NCI-H1105 (cell line): ENCODE measurements around the gene SLC4A7.
"Not testable (repeated sequence)": the region's sequence is repeated elsewhere in the genome, so short reads cannot be mapped to it uniquely, and the experiment has no call there.

Experiments used
- DNase-seq: peaks from one replicate; lab custom pipeline; 2025; lab: John Stamatoyannopoulos, UW

The SLC4A7 gene

DNA sequence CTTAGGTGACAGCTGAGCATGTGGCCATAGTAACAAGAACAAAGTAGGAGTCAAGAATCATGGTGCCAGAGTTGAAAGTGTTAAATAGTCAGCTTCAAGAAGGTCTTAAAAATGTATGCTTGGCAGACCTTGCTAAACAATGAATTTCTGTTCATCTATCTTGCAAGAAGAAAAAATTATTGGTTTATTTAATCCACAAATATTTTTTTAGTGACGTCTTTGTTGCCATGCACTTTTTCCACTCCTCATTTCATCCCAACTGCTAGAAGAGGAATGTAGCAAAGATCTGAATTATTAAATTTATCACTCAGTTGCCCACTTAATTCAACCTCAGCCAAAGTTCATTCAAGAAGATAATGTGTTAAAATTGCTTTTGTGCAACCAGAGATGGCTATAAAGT lies 3.2 kb upstream of the SLC4A7 start:
- no peak for DNase-seq

DNA sequence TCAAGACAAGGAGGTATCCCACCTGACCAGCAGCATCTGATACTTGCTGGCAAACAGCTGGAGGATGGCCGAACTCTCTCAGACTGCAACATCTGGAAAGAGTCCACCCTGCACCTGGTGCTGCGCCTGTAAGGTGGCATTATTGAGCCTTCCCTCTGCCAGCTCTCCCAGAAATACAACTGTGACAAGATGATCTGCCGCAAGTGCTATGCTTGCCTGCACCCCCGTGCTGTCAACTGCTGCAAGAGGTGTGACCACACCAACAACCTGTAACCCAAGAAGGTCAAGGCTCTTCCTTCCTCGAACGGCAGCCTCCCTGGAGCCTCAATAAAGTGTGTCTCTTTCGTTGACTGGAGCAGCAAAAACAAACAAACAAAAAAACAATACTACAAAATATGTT lies 2.2 kb upstream of the SLC4A7 start:
- no peak for DNase-seq

DNA sequence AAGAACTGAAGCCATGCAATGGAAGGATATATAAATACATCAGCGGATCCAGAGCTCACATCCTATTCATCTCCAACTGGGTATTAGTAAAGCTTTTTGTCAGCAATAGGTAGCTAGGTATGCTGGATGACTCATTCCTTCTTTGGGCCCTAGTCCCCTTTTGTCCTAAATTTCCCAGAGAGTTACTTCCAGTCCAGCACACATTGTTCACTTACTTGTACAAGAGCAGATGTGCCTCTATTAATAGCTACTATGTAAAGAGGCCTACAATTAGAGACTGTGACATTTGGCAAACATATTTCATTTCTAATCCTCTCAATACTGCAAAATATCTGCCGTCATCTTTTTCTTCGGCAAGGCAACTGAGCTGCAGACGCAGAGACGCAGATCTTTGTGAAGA lies 1.7 kb upstream of the SLC4A7 start:
- DNase-seq, result no peak

DNA sequence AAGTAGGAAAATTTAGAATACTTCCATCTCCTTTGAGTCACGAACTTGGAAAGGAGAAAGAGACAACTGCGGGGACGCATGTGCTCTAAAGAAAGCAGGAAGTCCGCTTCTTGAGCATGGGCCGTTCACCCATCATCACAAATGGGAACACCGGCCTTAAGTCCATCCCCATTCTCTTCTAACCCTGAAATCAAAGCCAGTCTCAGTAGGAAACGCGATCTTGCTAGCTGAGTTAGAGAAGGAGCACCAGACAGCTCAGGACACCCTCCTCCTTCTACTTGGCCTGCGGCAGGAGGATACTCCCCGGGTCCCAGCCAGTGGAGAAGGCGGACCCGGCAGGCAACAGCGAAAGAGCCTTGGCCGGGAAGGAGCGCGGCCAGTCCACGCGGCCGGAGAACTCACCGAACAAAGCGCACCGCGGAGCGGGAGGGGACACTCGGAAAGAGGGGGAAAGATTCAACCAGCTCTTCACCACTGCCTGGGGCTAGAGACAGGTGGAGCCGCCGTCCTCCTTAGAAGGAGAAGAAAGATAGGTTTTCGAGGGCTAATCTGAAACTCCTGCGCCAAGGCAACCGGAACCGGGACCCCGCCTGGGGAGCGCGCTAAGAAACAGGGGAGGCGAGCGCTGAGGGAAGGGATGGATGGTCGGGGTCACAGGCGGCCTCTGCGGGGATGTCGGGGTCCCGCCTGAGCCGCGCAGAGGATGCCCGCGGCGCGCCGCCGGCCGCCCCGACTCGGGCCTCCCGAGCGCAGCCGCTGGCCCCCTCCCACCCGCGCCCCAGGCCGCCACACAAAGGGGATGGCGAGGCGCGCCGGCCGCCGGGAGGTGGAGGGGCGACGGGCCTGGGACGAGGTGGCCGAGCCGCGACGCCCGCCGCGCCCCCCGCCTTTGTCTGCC lies 818 bp downstream of the SLC4A7 start:
- no peak for DNase-seq

DNA sequence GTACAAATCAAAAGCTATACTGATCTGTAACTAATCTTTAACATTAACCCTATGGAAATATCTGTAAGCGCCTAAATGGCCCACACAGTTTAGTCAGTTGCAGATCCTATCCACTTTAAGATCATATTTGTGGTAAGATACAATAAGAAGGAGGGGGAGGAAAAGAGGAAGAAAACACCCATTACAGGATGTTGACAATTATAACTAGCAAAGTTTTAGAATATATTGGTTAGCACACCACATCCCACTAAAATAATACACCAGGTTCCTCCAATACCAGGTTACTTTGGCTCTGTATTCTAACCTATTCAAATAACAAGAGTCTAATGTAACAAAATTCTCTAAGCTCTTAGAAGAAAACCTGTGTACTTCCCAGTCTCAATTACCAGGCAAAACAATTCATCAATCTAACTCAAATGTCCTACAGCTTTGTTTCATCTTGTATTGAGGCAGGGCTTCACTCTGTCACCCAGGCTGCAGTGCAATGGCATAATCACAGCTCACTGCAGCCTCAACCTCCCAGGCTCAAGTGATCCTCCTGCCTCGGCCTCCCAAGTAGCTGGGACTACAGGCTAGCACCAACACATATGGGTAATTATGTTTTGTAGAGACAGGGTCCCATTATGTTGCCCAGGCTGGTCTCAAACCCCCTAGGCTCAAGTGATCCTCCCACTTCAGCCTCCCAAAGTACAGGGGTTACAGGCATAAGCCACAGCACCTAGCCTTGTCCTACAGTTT lies 4.2 kb downstream of the SLC4A7 start:
- no peak for DNase-seq

DNA sequence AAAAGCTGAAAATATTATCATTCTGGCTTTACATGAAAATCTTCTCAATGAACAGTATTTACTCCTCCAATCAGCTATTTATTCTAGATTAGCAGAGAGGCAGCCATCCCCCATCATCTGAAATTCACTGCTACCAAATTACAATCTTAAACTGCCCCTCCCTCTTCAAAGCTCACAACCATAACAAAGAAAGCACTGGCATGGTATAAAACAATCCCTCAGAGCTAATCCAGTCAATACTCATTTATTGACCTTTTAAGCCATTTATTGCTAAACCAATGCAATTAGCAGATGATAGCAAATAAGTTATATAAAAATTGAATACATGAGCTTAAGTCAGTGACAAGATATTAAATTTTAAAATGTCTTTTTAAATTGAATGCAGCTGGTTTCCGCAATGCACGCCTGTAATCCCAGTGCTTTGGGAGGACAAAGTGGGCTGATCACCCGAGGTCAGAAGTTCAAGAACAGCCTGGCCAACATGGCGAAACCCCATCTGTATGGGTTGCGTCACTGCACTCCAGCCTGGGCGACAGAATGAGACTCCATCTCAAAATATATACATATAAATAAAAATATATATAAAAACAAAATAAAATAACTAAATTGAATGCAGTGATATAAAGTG lies 12.1 kb downstream of the SLC4A7 start:
- DNase-seq, result no peak

DNA sequence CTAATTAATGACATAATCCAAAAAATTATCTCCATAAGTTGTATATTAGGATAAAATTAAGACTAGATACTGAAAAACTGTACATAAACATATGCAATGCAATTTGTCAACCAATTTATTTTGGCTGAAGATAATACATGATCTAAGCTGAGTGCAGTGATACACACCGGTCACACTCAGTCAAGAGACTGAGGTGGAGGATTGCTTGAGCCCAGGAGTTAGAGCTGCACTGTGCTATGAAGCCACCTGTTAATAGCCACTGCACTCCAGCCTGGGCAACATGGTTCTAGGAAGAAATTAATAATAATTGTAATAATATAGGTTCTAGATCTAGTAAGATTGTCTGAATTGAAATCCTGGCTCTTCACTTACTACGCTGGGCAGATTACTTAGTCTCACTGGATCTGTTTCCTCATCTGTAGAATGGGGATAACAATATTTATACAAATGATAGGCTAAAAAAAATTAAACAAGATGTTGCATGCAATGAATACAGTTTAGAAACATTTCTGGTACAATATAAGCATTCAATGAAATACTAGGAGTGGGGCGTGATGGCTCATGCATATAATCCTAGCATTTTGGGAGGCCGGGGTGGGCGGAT lies 15.8 kb downstream of the SLC4A7 start:
- no peak for DNase-seq

DNA sequence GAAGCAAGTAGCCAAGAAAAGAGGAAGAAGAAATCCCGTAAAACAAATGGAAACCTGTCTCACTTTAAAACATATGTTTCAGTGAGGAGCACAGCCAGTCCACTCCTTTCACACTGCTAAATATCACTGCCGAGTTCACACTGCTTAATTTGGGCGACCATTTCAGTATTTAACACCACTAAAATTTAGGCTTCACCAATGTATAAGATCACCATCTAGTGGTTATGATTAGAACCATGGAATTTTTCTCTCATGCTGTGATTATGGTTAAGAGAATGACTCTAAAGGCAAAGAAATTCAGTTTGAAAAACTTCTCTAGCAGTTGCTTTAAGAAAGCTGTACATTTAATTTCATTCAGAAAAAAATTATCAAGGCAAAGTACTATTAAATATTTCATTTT lies 16.6 kb downstream of the SLC4A7 start:
- DNase-seq, result no peak

DNA sequence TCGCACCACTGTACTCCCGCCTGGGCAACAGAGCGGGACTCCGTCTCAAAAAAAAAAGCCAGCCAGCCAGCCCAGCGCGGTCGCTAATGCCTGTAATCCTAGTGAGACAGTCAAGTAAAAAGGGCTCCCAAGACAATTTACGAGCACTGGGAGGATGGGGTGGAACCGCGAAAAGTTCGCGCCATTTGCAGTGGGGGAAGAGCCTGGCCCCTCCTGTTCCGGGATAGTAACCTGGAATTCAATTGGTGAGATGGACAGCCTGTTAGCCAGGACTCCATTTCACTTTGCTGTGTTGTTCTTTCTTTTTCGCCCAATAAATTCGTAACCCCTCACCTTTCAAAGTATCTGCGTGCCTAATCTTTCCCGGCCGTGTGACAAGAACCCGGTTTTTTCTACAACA lies 19.5 kb downstream of the SLC4A7 start:
- no peak for DNase-seq

DNA sequence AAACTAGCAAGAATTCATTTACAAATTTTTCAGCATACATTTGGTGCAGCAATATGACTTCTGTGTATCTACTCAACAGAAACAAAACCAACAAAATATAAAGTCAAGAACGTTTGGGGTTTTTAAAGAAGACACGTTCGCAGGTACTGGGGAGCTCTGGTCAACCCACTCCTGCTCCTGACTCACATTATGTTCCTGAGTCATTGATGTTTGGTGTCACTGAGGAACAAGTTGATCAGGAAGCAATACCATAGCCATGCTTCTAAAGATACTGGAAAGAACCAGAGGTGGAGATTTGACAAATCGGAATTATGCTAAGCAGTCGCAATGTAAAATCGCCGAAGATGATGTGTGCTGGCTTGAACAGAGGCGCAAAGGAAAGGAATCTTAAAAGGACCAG lies 22.0 kb downstream of the SLC4A7 start:
- no peak for DNase-seq

DNA sequence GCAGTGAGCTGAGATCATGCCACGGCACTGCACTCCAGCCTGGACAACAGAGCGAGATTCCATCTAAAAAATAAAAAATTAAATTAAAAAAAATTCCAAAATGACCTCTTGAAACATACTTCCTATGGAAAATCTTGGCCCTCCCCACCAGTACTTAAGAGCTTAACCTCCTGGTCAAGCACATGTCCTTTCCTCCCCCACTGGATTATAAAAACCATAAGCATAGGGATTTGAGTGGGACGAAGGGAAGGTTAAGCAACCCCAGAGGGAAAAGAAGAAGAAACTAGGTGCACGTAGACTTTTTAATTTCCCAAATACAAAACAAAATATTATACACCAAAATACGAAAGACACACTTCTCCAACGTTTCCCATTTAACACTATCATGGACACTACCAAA lies 25.3 kb downstream of the SLC4A7 start:
- no peak for DNase-seq

DNA sequence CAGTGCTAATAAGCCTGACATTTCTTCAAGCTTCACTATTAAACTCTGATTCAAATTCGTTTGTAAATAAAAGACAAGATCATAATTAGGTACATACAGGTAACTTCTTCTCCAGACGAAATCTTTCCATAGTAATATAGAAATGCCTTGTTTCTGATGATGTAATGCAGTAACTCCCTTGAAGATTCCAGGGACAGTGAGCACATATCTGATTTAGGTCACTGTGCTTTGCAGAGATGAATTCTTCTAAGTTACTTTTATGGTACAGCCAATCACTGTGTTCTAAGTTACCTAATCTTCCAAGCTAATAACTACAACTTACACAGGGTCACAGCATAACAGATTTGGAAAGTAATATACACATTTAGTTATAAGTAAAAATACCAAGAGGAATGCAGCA lies 27.6 kb downstream of the SLC4A7 start:
- DNase-seq, result no peak

DNA sequence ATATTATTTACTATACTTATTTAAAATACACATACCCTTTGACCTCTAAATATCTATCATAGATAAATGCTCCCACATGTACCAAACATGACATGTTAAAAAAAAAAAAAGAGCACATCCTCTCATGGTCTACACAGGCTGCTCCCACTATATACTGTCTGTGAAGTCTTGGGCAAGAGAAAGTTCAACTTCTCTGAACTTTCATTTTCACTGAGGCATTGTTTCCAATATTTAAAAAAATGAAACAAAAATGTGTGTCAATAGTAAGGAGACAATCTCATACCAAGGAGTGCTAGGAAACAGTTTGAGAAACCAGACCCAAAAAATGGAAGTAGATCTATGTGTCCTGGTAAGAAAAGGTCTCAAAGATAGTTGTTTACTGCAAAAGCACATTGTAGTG lies 29.3 kb downstream of the SLC4A7 start:
- DNase-seq, result no peak

DNA sequence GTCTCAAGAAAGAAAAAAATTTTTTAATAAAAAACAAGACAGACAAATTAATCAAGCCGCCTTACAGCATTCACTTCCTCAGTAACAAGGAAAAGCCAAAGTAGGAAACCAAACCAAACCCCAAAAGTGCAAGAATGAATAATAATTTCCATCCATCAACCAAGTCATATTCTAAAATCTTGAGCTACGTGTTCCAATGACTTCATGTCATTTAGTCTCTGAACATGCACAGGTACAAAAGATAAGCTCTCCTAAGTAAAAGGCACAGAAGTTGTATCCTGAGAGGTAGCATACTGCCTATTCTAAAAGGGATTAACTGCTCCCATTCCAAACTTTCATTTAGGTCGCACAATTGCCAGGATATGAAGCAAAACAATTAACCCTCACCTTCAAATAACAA lies 29.7 kb downstream of the SLC4A7 start:
- DNase-seq, result no peak

DNA sequence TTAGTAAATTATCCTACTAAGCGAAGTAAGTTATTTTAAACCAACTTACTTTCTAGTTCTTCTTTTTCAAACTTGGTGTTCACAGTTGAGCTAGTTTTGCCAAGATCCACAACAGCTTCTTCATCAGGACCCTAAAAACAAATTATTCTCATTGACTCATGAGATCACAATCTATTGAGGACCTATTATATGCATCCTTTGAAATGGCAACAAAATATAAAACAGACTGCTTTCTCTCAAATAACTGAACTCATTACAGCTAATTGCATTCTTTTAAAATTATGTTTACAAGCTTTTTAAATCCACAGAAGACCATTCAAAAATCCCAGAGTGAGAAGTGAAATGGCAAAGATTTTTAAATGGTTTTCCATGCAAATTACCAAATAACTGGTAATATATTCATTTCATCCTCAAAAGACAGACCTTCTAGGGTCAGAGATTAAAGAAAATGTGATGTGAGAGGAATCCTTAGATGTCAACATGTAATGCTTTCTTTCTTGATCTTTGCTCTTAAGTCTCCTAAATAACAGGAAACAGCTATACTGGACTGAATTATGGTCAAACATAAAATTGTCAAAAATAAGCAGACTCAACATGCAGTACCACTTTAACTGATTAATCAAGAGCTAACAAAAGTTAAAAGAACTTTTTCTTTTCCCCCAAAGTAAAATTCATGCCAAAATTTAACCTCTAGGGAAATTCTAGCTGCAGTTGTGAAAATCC lies 31.7 kb downstream of the SLC4A7 start:
- no peak for DNase-seq

DNA sequence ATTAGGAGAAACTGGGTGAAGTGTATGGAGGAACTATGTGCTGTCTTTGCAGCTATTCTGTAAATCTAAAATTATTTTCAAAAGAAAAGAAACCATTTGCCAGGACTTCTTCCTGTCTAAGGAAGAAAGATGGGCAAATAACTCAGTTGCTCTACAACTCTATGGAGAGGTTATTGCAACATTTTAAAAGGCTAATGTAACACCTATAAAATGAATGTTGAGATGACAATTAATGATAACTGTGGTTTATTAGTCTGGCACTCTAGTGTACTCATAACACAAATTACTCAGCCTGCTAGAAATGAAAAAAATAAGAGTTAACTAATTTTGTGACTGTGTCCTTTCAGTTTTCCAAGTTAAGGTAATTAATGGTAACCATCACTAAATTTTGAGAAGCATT lies 32.3 kb downstream of the SLC4A7 start:
- no peak for DNase-seq

DNA sequence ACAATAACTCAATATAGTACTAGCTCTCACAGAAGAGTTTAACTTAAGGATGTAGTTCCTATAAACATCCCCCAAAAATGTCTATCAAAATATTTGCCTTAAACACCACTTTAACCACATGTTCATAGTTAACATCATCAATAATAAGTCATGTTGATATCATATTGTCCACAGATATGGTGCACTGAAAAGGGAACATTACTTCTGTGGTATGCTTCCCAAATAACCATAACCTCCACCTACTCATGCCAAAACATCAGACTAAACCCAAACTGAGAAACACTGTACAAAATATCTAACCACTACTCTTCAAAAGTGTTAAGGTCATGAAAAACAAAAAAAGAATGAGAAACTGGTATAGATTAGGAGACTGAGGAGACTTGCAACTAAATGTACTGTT lies 32.9 kb downstream of the SLC4A7 start:
- DNase-seq, result no peak

DNA sequence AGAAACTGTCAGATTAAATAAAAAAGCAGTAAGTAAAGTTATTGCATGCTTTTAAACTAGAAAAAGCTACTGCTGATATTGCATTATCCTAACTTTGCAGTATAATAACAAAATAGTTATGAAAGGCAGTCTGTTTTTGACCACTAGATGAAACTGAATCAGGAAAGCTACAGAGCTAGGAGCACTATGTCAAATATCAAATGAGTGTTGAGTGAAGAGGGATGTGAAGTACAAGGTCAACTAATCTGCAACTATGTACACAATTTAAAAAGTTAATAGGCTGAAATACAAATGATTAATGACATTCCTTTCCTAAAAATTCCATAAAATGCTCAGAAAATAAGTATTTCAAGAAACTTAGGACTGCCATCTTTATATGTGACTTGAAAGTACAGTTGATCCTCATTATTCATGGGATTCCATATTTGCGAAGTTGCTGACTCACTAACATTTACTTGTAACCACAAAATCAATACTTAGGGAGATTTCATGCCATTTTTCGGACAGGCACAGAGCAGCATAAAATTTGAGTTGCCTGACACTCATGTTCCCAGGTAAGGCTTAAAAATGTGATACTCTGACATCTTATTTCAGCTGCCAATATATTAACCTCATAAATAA lies 34.5 kb downstream of the SLC4A7 start:
- DNase-seq, result no peak

DNA sequence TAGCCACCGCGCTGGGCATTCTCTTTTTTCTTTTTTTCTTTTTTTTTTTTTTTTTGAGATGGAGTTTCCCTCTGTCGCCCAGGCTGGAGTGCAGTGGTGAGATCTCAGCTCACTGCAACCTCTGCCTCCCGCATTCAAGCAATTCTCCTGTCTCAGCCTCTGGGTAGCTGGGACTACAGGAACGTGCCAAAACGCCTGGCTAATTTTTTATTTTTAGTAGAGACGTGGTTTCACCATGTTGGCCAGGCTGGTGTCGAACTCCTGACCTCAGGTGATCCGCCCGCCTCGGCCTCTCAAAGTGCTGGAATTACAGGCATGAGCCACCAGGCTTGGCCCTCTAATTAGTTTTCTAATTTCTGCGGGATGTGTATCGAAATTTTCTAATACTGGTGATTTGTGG lies 41.2 kb downstream of the SLC4A7 start:
- DNase-seq, result not testable (repeated sequence)

DNA sequence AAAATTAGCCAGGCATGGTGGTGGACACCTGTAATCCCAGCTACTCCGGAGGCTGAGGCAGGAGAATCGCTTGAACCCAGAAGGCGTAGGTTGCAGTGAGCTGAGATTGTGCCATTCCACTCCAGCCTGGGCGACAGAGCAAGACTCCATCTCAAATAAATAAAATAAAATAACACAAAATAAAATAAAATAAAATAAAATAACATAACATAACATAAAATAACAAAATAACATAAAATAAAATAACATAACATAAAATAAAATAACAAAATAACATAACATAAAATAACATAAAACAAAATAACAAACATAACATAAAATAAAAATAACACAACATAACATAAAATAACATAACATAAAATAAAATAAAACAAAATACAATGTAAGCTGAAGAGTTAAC lies 45.8 kb downstream of the SLC4A7 start:
- not testable (repeated sequence) for DNase-seq

DNA sequence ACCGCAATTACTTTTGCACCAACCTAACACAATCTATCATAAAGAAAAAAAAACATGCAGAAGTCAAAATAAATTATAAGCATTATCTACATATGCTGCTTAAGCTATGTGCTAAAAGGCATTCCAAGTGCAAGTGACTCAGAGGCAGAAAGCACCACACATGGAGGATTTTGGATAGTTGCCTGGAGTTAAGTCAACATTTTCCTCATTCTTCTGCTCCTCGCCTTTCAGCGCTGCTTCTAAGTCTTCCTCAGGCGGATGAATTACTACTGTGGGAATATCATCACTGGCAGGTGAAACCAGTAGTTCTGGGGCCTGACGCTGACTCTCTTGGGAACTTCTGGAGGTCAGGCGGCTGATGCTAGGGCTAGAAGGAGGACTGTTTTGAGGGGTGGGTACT lies 53.1 kb downstream of the SLC4A7 start:
- DNase-seq, result no peak

DNA sequence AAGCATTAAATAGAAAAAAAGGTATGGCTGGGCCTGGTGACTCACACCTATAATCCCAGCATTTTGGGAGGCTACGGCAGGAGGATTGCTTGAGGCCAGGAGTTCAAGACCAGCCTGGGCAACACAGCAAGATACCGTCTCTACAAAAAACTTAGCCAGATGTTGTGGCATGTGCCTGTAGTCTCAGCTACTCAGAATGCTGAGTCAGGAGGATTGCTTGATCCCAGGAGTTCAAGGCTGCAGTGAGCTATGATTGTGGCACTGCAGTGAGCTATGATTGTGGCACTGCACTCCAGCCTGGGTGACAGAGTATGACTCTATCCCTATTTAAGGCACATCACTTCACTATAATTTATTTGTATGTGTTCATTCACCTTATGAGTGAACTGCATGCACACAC lies 54.3 kb downstream of the SLC4A7 start:
- DNase-seq, result no peak
